Stimulated activated CD4-positive, alpha-beta T cell treated with anti-CD3 and anti-CD28 coated beads, Interleukin-15, amount 100 ng/mL, for 48 hours (primary cell): ENCODE measurements around the gene FOXA3.

Experiments used
- DNase-seq, 2 donors: peaks; one replicate each; pipeline ENCODE4 v3.0.0-alpha.2; 2020; ENCODE audit warnings: low read depth in 2 of 2

The FOXA3 gene

DNA sequence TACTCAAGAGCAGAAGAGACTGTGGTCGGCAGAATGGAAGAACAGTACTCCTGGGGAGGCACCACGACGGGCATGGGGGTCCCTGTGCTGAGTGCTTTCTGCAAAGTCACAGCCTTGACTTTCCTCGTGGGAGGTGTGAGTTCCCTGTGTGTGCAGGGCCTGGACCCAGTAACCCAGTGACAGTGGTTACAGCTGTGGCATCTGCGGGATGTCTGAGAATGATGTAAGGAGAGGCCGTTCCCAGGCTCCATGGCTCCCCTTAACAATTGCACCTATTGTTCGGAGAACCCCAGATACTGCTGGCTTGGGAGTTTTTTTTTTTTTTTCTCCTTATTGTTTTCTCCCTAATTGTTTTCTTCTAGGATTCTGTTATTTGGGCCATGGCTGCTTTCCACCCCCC is 55.6 kb downstream of the FOXA3 start:
- no peak for DNase-seq

DNA sequence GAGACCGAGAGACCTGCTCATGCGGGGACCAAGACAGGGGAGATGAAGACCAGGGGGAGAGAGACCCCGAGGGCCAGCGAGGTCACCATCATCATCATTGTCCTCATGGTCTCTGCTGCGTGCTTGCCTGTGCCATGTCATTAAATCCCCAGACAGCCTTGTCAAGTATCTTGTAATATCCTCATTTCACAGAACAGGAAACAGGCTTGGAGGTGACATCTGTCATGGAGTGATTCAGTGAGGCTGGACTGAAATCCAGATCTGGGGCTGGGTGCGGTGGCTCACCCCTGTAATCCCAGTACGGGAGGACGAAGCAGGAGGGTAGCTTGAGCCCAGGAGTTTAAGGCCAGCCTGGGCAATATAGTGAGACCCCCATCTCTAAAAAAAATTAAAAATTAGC is 56.3 kb downstream of the FOXA3 start:
- DNase-seq, result no peak

DNA sequence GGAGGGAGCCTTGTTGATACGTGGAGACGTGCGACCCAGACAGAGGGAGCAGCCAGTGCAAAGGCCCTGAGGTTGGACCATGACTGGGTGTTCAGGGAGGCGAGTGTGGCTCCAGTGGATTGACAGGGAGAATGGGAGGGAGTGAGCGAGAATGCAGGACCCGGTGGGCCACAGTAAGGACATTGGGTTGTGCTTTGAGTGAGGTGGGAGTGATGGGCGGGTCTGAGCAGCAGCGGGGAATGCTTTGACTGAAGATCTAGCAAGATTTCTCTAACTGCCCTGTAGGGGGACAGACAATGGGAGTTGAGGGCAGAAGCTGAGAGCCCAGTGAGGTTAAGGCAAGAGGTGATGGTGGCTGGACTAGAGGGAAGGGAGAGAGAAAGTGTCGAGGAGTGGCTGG is 58.2 kb downstream of the FOXA3 start:
- no peak for DNase-seq
